Neural crest cell (in vitro differentiated cells): ENCODE results near the gene POMGNT1. TPM values are rescaled to one million over a fixed set of nuclear protein-coding genes. Genes with fewer than 3 reads are reported as not detected.

Experiments
- DNase-seq: peaks from one replicate; pipeline ENCODE4 v3.0.0; 2021; ENCODE audit warnings: low read depth, mixed read lengths, low spot score
- H3K27ac Mint-ChIP-seq: one replicate; pipeline ENCODE4 v1.8.0; 2021; ENCODE audit warnings: mild to moderate bottlenecking, mixed read lengths; ENCODE audit not compliant: unreplicated experiment
- H3K27me3 Mint-ChIP-seq: 2 replicates; pipeline ENCODE4 v1.8.0; 2021; ENCODE audit warnings: low read depth, mild to moderate bottlenecking, mixed read lengths
- H3K36me3 Mint-ChIP-seq: 2 replicates; pipeline ENCODE4 v1.8.0; 2021; ENCODE audit warnings: low read depth, mild to moderate bottlenecking, mixed read lengths
- H3K4me1 Mint-ChIP-seq: 2 replicates; pipeline ENCODE4 v1.8.0; 2021; ENCODE audit warnings: mixed read lengths
- H3K4me3 Mint-ChIP-seq: one replicate; pipeline ENCODE4 v1.8.0; 2021; ENCODE audit warnings: mild to moderate bottlenecking, mixed read lengths
- H3K9me3 Mint-ChIP-seq: 2 replicates; pipeline ENCODE4 v1.8.0; 2021; ENCODE audit warnings: mixed read lengths
- CTCF ChIP-seq: fragments of 200-600 bp; sonication (generic); conservative IDR thresholded peaks from 2 replicates; pipeline ENCODE4 v1.5.0; 2021; ENCODE audit warnings: antibody characterized with exemption, mild to moderate bottlenecking
- total RNA-seq: library from RNA; stranded (reverse); gene quantifications from 2 replicates; pipeline ENCODE4 v1.2.1, GENCODE V29; 2021

The POMGNT1 gene
- total RNA-seq, 1 donor from 2014 or later: 86.7 TPM

GRCh38 chr1:46183079-46183847, 15.0 kb downstream of the POMGNT1 start:
- H3K4me3 Mint-ChIP-seq: no peak overlapping the region
- TF ChIP-seq CTCF: no peak
- no peak for DNase-seq
- no peaks in the 10 kb centered on the region for H3K27me3 Mint-ChIP-seq
- H3K27ac Mint-ChIP-seq: no peak overlapping the region
- peaks cover 3% of the 10 kb centered on the region for H3K36me3 Mint-ChIP-seq
- H3K4me1 Mint-ChIP-seq: peaks cover 4% of the 10 kb centered on the region
- no peaks in the 10 kb centered on the region for H3K9me3 Mint-ChIP-seq

- Mint-ChIP-seq H3K36me3 (no peaks in the 10 kb centered on the region), H3K4me3 (no peak overlapping the region), H3K9me3 (no peaks in the 10 kb centered on the region), H3K27me3 (no peaks in the 10 kb centered on the region), H3K27ac (no peak overlapping the region), H3K4me1 (peaks cover 6% of the 10 kb centered on the region)
- DNase-seq: no peak
- TF ChIP-seq CTCF: no peak
Observed at GRCh38 chr1:46181343-46182260, 16.6 kb downstream of the POMGNT1 start.

DNA sequence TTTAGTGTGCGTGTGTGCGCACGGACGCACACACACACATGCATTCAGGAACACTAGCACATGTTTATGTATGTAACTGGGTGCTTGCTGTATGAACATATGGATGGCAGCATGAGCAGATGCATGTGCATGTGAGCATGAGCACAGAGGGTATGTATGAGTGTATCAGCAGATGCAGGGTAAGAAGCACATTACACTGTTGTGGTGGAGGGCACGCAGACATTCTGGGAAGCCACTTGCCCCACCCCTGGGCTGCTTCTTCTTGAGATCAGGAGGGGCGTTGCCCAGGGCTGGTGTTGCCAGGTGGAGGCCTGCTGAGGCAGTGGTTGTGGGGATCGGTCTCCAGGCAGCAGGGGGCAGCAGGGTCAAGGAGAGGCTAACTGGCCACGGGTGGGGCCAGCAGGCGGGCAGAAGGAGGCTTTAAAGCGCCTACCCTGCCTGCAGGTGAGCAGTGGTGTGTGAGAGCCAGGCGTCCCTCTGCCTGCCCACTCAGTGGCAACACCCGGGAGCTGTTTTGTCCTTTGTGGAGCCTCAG, 18.1 kb downstream of the POMGNT1 start:
- Mint-ChIP-seq H3K27me3 (no peaks in the 10 kb centered on the region), H3K36me3 (no peaks in the 10 kb centered on the region), H3K4me3 (no peak overlapping the region), H3K27ac (no peak overlapping the region), H3K9me3 (no peaks in the 10 kb centered on the region), H3K4me1 (peaks cover 8% of the 10 kb centered on the region)
- DNase-seq: no peak
- no peak for TF ChIP-seq CTCF

- TF ChIP-seq CTCF: peak; percentile 95
- no peaks in the 10 kb centered on the region for H3K9me3 Mint-ChIP-seq
- H3K4me3 Mint-ChIP-seq: no peak overlapping the region
Observed at GRCh38 chr1:46179138-46180081, 18.8 kb downstream of the POMGNT1 start.

More at GRCh38 chr1:46179138-46180081, 18.8 kb downstream of the POMGNT1 start:
- no peaks in the 10 kb centered on the region for H3K36me3 Mint-ChIP-seq
- DNase-seq: peak; percentile 81
- peaks cover 8% of the 10 kb centered on the region for H3K4me1 Mint-ChIP-seq
- no peak overlapping the region for H3K27ac Mint-ChIP-seq
- H3K27me3 Mint-ChIP-seq: no peaks in the 10 kb centered on the region
